Measurements from ENCODE around the gene IMPA2. TPM values are rescaled to one million over a fixed set of nuclear protein-coding genes. Genes with fewer than 3 reads are reported as not detected.

The IMPA2 gene
- total and polyA plus RNA-seq, 2 of the 8 experiments (the other 6 are each of a cell fraction or from before 2014, with no cell fraction given): 102 to 140 TPM

- ChIA-PET CTCF (ENCODE audit: partially characterized antibody) (interaction anchor here (0.8 to 22.3 kb wide), 5 partner anchors 13 to 294 kb away, joined by 3 to 471 read pairs (median 8); no protein-coding TSS in a partner anchor), POLR2A (ENCODE audit: partially characterized antibody) (interaction anchor here (0.6 to 5.7 kb wide), 4 partner anchors 24 to 90 kb away, joined by 3 to 29 read pairs (median 12); partner anchors contain the start of gene IMPA2)
- H3K4me1 ChIP-seq (replicated peaks in 1 of 4; ENCODE audit: control insufficient read depth in 3 of 4, insufficient read depth in 4 of 4, low read length in 3 of 4): peaks cover 3 to 11% (median 7%) of the 10 kb centered on the region in 4 experiments
- H3K9me3 ChIP-seq (ENCODE audit: insufficient read depth in 2 of 2, low read depth in 1 of 2, low read length in 1 of 2): no peaks in the 10 kb centered on the region
- no peak overlapping the region for H3K4ac ChIP-seq (replicated peaks; ENCODE audit: insufficient read length, low read depth, low read length)
- H2AK5ac ChIP-seq (ENCODE audit: low read depth, low read length): no peak overlapping the region
- H4K20me1 ChIP-seq (replicated peaks in 1 of 2; ENCODE audit: control insufficient read depth in 1 of 2, insufficient read depth in 2 of 2, low read length in 2 of 2): no peaks in the 10 kb centered on the region
- no peaks in the 10 kb centered on the region for H3K79me1 ChIP-seq (ENCODE audit: low read depth, low read length)
- H3K4me2 ChIP-seq (ENCODE audit: insufficient read depth in 1 of 2, low read depth in 2 of 2, low read length in 2 of 2): peak overlapping the region in 1 of 2 experiments; percentile 21; a peak in 1 of 4 replicates
- H3K9ac ChIP-seq (replicated peaks in 1 of 4; ENCODE audit: extremely low read depth in 1 of 4, low read depth in 3 of 4, low read length in 3 of 4): no peak overlapping the region
- no peak overlapping the region for H2BK15ac ChIP-seq (ENCODE audit: low read length)
- H3K23ac ChIP-seq (ENCODE audit: insufficient read length): no peak overlapping the region
- H3K18ac ChIP-seq (ENCODE audit: extremely low read depth, low read length): no peak overlapping the region; the same call in 1 of the 2 replicates
- DNase-seq (ENCODE audit: low read depth in 1 of 2, low spot score in 2 of 2): no peak
- H3K14ac ChIP-seq (ENCODE audit: insufficient read length): no peak overlapping the region
- 65% methylated on average over 6 of the region's 6 CpGs; no CpG with 5 or more reads in 1 of the 2 experiments for WGBS, 2 experiments (ENCODE audit: extremely low coverage in 1 of 2, insufficient coverage in 1 of 2, insufficient read length in 1 of 2, insufficient replicate concordance in 2 of 2, low coverage in 1 of 2, low lambda C conversion rate in 2 of 2, missing lambda C conversion rate in 1 of 2)
- H3K27me3 ChIP-seq (replicated peaks in 1 of 4; ENCODE audit: control insufficient read depth in 3 of 4, extremely low read depth in 1 of 4, insufficient read depth in 3 of 4, low read length in 3 of 4): no peaks in the 10 kb centered on the region
- H2AFZ ChIP-seq (ENCODE audit: low read length): peak overlapping the region; percentile 49; the same call in 1 of the 2 replicates
- no peak overlapping the region for H3K56ac ChIP-seq (replicated peaks; ENCODE audit: insufficient read length, low read depth, low read length)
- no peak for FAIRE-seq
- TF ChIP-seq TBP (IDR thresholded peaks at IDR 0.05; ENCODE audit: low read depth, low read length) (no peak), TAF1 (IDR thresholded peaks at IDR 0.05; ENCODE audit: low read depth, low read length) (no peak), TEAD4 (IDR thresholded peaks at IDR 0.05; ENCODE audit: low read depth, low read length) (no peak; the same call in 1 of the 2 replicates), EP300 (IDR thresholded peaks at IDR 0.05; ENCODE audit: borderline replicate concordance in 1 of 2, low read depth in 2 of 2, low read length in 2 of 2) (no peak), POLR2A (IDR thresholded peaks at IDR 0.05; ENCODE audit: control extremely low read depth in 1 of 2, low read depth in 2 of 2, low read length in 2 of 2) (no peak), TAF7 (optimal IDR thresholded peaks at IDR 0.05; ENCODE audit: borderline replicate concordance, low read depth, low read length) (no peak), CEBPB (IDR thresholded peaks at IDR 0.05; ENCODE audit: low read depth, low read length) (0 out of 2 replicates have a peak, but pooled peaks have one; percentile 20), BACH1 (IDR thresholded peaks at IDR 0.05; ENCODE audit: low read length) (no peak)
- H2BK5ac ChIP-seq (ENCODE audit: low read depth, low read length): no peak overlapping the region
- H4K91ac ChIP-seq (replicated peaks; ENCODE audit: insufficient read length, low read length): peak overlapping the region; percentile 55
- no peak overlapping the region for H4K5ac ChIP-seq (ENCODE audit: insufficient read length, low read depth, low read length)
- H2BK12ac ChIP-seq (ENCODE audit: low read depth, low read length): no peak overlapping the region
- no peak overlapping the region for H4K8ac ChIP-seq (ENCODE audit: extremely low read depth, insufficient read depth, low read length)
- no peak overlapping the region for H2BK20ac ChIP-seq (ENCODE audit: low read length)
- H3K27ac ChIP-seq (ENCODE audit: low read depth, low read length): no peak overlapping the region
- H3K36me3 ChIP-seq (ENCODE audit: control insufficient read depth in 2 of 4, insufficient read depth in 4 of 4, low read length in 3 of 4): no peaks in the 10 kb centered on the region
- no peaks in the 10 kb centered on the region for H3K23me2 ChIP-seq (ENCODE audit: low read depth, low read length)
- H3K79me2 ChIP-seq (ENCODE audit: control insufficient read depth in 1 of 2, insufficient read depth in 2 of 2, low read length in 2 of 2): no peaks in the 10 kb centered on the region
- peak overlapping the region; percentile 28 for H2BK120ac ChIP-seq (replicated peaks; ENCODE audit: low read depth, low read length)
- H3K4me3 ChIP-seq (ENCODE audit: extremely low read depth in 1 of 4, insufficient read depth in 2 of 4, low read depth in 3 of 4, low read length in 4 of 4): no peak overlapping the region
Observed at GRCh38 chr18:11948852-11949523, 32.3 kb upstream of the IMPA2 start.

Measured in H1 (cell line).